NCI-H2107 (cell line): Measurements from ENCODE around the gene ARFGEF3.

ENCODE experiments used
- DNase-seq: peaks from one replicate; lab custom pipeline; 2025; lab: John Stamatoyannopoulos, UW

ARFGEF3 gene

GRCh38 chr6:138307816-138308730 is 146.3 kb downstream of the ARFGEF3 start:
- no peak for DNase-seq

DNA sequence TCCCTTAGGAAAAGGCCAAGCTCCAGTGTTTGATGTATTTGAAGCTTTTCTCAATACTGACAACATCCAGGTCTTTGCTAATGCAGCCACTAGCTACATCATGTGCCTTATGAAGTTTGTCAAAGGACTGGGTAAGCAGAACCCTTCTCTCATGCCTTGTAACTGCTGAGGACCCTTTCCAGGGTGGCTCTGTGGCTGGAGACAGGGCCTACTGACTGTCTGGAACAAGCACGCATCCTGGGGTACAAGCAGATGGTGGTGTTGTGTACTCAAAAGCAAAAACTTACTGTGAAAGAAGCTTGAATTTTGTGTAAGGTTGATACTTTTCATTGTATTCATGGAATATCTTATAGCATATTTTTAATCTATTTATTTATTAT is 147.0 kb downstream of the ARFGEF3 start:
- DNase-seq, result no peak

GRCh38 chr6:138309695-138310094 is 148.0 kb downstream of the ARFGEF3 start:
- DNase-seq, result no peak

DNA sequence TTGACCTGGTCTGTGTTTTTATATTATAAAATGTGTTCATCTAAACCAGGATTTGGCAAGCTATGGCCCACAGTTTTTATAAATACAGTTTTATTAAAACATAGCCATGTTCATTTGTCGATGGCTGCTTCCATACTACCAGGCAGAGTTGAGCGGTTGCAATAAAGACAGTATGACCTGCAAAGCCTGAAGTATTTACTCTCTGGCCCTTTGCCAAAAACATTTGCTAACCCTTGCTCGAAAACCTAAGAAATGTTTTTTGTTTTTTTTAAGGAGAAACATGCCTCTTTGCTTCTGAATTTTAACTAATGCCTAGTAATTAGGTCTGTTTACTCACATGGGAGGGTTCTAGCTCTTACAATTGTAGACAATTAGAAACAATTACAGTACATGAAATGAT is 148.6 kb downstream of the ARFGEF3 start:
- DNase-seq, result no peak

- no peak for DNase-seq
Measured at GRCh38 chr6:138310821-138311220, 149.1 kb downstream of the ARFGEF3 start.

DNA sequence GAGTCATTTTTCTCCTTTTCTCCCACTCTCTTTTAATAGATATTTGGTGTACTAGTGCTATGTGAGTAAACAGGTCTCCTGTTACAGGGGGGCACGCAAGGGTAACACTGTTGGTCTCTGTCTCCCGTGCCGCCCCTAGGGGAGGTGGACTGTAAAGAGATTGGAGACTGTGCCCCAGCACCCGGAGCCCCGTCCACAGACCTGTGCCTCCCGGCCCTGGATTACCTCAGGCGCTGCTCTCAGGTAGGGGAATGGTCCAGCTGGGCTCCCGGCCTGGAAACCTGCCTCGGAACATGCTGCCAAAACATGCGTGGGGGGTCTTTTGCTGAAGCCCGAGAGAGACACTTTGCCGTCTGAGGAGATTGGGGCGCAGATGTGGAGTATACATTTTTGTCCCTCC is 149.5 kb downstream of the ARFGEF3 start:
- DNase-seq, result no peak

DNA sequence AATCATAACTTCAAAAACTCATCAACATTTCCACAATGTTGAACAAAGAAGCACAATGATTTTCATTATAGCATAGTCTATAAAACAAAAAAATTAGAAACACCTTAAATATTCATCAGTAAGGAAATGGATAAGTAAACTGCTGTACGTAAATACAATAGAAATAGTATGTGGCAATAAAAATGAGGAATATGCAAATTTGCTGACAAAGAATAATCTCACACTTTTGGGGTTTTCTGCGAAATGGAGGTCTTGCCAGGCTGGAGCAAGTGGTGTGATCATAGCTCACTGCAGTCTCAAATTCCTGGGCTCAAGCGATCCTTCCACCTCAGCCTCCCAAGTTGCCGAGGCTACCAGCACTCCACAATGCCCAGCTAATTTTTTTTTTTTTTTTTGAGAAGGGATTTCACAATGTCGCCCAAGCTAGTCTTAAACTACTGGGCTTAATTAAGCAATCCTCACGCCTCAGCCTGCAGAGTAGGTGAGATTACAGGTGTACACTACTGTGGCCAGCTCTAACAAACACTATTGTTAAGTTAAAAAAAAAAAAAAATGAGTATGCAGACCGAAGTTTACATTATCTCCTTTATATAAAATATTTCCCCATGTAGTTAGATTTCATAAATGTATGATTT is 157.1 kb downstream of the ARFGEF3 start:
- DNase-seq, result no peak

DNA sequence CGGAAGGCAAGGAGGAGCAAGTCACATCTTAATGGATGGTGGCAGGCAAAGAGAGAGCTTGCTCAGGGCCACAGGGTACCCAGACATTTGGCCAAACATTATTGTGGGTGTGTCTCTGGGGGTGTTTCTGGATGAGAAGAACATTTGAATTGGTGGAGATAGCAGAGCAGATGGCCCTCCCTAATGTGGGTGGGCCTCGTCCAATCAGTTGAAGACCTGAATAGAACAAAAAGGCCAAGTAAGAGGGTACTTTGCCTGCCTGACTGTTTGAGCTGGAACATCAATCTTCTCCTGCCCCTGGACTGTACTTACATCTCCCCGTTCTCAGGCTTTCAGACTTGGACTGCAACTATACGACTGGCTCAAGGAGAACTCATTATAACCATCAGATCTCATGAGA is 160.2 kb downstream of the ARFGEF3 start:
- DNase-seq, result no peak

- DNase-seq, result no peak
Measured at GRCh38 chr6:138323821-138324220, 162.1 kb downstream of the ARFGEF3 start.

DNA sequence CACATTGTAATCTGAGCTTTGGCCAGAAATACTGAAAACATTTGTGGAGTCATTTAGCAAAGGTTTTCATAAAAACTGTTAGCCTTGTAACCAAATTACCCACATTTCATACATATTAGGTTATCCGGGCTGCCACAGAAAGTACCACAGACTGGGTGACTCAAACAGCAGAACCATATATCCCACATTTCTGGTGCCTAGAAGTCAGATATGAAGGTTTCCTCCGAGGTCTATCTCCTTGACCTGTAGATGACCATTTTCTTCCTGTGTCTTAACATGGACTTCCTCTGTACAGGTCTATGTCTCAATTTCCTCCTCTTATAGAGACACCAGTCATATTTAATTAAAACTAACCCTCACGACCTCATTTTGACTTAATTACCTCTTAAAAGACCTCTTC is 166.5 kb downstream of the ARFGEF3 start:
- no peak for DNase-seq

GRCh38 chr6:138330763-138331162 is 169.0 kb downstream of the ARFGEF3 start:
- DNase-seq, result no peak

DNA sequence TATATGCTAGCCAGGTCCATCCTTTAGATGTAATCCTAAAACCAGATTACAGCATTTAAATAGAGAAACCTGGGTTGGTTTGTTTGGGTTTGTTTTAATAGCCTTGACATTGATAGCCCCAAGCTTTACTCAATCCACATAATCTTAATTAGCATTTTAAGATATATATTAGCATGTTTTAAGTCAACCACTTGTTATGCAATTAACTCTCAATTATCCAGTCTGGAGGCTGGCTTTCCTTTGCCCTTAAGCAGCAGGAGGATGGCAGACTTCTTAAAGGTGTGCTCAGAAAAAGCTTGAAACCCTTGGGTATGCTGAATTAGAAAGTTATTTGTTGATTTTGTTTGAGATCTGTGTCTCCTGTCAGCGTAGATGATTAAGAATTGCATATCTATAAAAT is 169.7 kb downstream of the ARFGEF3 start:
- no peak for DNase-seq

GRCh38 chr6:138331984-138332383 is 170.2 kb downstream of the ARFGEF3 start:
- no peak for DNase-seq

DNA sequence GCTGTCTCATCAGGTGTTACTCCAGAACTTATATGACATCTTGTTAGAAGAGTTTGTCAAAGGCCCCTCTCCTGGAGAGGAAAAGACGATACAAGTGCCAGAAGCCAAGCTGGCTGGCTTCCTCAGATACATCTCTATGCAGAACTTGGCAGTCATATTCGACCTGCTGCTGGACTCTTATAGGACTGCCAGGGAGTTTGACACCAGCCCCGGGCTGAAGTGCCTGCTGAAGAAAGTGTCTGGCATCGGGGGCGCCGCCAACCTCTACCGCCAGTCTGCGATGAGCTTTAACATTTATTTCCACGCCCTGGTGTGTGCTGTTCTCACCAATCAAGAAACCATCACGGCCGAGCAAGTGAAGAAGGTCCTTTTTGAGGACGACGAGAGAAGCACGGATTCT is 172.3 kb downstream of the ARFGEF3 start:
- no peak for DNase-seq

DNA sequence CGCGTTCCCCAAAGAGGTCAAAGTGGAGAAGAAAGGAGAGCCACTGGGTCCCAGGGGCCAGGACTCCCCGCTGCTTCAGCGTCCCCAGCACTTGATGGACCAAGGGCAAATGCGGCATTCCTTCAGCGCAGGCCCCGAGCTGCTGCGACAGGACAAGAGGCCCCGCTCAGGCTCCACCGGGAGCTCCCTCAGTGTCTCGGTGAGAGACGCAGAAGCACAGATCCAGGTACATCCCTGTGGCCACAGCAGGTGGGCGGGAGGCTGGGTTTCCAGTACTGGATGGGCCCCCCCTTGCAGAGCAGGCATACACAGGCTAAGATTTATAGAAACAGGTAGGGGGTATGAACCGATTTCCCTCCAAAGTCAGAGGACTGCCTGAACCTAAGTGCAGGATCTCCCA is 173.2 kb downstream of the ARFGEF3 start:
- DNase-seq, result no peak

- no peak for DNase-seq
Measured at GRCh38 chr6:138336221-138336620, 174.5 kb downstream of the ARFGEF3 start.

GRCh38 chr6:138337076-138337475 is 175.3 kb downstream of the ARFGEF3 start:
- DNase-seq, result no peak

DNA sequence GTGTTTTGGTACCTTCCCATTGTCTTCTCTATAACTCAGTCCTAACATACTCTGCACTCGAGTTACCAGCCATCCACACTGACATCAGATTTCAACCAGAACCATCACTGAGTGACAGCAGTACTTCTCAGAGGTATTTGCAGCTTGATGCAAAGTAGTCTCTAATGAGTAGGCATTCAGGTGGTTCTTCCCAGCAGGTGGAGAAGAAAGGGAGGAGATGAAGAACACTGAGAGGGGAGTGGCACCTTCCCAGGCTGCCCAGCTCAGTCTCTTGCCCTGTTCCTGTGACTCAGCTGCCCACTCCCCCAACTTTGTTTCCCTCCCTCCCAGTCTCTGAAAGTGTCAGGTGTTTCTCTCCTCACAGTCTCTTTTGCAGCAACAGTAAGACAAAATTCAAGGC is 177.3 kb downstream of the ARFGEF3 start:
- DNase-seq, result no peak

DNA sequence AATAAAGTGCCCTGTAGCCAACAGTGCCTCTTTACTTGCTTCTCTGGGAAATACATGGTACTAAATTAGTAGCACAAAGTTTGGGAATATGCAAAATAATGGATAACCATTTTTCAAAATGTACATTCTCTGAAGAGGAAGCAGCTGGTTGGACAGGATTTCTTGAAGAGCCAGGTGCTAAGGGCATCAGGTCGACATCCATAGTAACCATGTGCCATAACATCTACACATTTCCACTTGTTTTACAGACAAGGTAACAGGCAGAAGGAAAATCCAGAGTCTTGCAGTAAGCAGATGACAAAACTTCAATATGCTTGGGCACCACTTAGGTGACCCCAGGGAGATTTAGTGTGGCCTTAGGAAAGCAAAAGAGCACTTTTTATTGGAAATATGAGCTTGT is 179.4 kb downstream of the ARFGEF3 start:
- no peak for DNase-seq

- DNase-seq, result no peak
Measured at GRCh38 chr6:138343112-138343511, 181.4 kb downstream of the ARFGEF3 start.

GRCh38 chr6:138345565-138346285 is 184.0 kb downstream of the ARFGEF3 start:
- DNase-seq, result no peak

DNA sequence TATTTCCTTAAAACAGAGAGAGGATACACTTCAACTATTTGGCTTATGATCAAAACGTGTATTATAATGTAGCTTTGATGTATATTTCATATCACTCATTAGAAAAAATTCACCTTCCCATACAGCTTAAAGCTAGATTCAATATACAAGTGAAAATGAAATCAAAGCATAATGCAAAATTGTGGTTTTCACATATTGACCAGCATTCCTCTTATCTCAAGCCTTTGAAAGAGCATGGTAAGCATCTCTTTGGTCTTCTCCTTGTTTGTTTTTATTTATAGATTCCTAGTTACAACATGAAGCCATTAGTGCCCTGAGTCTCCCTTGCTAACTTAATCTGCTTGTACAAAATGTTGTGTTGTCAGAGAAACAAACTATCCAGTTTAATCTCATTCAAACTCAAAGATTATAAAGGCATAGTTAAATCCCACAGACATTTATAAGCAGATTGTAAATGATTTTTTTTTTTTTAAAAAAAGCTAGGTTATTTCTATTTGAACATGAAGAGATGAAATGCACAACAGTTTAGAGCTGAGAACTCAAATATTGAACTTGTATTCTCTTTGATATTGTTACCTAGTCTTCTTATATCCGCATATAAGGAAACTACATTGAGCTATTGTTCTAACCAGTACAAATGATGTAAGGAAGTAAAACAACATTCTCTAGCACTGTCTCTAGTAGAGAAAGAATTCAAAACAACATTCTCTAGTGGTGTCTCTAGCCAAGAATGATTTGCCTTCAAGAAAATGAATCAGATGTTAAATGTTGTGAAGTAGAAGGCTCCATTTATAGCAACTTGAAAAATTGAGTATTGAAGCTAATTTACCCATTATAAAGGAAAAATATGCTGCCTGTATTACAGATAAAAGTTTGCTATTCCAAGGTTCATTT is 184.8 kb downstream of the ARFGEF3 start:
- no peak for DNase-seq
